DMS79 (cell line): ENCODE data around the gene ZFP42.
"Not testable (repeated sequence)": the region's sequence is repeated elsewhere in the genome, so short reads cannot be mapped to it uniquely, and the experiment has no call there.

Experiments used
- DNase-seq: peaks from one replicate; lab custom pipeline; 2025; lab: John Stamatoyannopoulos, UW

Gene ZFP42

DNA sequence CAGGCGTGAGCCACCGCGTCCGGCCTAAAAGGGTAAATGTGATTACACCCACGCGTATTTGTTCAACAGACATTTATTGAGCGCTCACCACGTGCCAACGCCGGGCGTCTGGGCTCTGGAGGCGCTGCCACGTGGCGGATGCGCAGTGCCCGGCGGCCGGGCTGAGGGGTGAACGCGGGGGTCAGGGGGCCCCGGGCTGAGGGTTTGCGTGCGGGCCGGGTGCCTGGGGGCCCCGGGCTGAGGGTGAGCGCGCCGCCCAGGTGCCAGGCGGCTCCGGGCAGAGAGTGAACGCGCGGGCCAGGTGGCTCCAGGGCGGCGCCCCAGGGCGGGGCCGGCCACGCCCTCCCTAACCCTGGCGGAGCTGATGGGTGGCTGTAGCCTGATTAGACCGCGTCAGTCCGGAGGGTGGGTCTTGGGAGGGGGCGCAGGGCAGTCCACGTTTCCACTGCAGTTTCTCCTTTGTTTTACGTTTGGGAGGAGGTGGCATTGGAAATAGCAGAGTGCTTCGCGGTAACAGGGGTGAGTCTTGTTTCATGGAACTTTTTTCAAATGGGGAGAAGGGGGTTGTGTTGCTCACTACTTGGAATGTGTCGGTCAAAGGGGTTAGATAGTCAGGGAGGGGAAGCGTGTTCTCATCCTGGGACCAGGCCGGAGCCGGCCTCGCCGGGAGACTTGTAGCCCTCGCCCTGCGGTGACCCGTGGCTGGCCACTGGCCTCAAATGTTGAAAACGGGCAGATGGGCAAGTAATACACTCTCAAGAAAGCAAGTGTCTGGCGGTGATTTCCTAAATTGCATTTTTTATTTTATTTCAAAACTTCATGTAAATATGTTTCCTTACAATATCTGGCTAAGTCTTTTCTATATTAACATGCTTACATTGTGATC, at the start of gene ZFP42:
Gene ZFP42 (plus strand): TSS at position 450 of the 886 bp plus-strand sequence. CDS start 7,037 bp downstream, outside the sequence.
- DNase-seq, result no peak

DNA sequence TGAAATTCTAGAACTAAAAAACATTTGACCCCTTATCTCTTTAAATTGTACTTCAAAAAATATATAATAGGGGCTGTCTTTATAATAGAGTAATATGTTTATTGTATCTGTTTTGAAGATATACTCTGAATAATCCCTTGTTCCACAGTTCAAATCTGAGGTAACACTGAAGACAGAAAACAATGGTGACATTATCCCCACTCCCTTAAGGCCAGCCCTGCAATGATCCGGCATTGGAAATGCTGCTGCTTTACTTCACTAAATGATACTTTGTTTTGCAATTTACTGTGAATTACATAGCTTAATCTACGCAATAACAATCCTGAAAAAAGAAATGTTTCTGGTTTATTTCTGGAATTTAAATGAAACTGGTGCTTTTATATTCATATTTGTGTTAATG, 34.4 kb upstream of the ZFP42 start:
- DNase-seq, result no peak

DNA sequence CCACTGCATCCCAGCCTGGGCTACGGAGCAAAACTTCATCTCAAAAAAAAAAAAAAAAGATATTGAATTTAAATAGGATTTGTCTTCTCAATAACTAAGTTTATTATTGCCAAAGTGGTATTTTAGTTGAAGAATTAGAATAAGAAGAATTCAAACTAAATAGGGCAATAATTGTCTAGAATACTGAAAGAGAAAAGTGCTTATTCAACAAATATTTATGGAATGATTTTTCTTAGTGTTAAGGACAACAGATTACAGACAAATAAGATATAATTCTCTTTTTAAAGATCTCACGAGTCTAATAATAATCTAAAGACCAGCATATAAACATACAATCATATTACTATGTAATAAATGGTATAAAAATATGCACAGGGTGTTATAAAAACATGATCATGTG, 33.6 kb upstream of the ZFP42 start:
- no peak for DNase-seq

DNA sequence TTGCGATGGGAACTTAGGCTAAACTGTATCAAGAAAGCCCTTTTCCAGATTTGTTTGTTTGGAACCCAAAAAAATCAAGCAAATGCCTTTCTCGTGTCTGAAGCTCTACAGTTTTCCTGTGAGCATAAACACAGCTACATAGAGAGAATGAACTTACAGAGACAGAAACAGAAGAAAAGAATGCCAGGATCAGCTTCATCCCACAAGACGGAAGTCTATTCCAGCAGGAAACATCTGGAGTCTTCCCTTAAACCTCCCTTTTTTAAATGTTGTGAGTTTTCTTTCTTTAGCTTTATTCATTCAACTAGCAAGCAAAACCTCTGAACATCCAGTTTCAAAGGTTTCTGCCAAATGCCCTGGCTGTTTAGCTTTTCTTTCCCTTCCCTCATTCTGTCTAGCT, 32.6 kb upstream of the ZFP42 start:
- DNase-seq, result no peak

DNA sequence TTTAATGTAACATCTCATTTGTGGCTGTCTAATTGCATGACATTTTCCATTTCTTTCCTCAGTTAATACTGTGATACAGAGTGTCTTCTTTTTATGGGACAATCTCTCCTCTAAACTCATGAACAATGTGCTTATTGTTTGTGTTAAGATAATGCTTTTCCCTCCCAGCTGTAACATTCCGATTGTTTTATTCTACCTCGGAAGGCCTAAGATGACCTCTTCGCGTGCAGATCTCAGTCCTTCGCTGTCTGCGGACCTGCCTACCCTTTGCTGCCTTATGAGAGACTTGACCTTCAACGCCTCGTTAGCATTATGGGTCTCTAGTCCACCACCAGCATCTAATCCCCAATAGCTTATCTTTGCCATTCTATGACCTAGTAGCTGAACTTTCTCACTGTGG, 29.8 kb upstream of the ZFP42 start:
- DNase-seq, result no peak

DNA sequence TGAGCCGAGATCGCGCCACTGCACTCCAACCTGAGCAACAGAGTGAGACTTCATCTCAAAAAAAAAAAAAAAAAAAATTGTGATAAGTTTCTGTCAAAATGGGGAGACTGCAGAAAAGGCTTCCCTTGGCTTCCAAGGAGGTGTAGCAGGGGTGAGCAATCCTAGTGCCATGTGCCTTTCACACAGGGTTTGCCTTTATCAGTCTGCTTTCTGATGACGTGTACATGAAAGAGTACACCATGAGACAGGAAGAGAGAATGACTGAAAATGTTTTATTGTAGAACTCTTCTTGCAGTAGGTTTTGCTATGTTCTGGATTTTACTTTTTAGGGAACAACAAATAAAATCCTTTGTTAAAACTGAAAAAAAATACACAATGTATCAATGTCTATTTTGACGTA, 23.4 kb upstream of the ZFP42 start:
- DNase-seq, result no peak

DNA sequence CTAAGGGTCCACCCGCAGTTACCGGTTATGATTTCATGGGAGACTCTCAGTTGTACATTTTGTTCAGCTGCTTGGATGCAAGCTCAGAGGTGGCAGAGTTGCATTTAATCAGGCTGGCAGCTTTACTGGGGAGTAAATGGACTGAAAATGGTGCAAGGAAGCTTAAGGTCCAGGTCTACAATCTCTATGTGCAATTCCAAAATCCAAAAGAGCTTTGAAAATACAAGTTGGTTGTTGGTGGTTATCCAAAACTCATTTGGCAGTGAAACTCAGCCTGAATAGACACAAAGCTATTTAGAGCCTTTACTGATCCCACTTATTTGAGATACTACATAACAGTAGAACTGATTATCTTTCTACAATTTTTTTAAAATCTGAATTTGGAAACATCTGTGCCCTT, 11.8 kb upstream of the ZFP42 start:
- DNase-seq, result no peak

DNA sequence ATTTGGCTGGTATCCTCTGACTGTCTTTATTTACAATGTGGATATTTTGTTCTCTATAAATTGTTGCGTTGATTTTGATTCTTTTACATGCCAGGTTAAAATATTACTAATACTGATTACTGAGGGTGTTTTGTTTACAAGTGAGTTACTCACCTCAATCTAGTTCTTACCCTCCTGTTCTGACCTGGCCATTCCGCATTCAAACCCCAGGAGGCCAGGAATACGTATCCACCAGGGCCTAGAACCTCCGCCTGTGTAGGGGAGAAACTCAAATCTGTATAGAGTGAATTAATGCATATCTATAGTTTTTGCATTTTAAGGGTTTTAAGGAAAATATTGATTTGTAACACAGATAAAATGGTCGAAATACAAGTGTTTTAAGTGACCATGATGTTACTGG, 2.6 kb upstream of the ZFP42 start:
- no peak for DNase-seq

DNA sequence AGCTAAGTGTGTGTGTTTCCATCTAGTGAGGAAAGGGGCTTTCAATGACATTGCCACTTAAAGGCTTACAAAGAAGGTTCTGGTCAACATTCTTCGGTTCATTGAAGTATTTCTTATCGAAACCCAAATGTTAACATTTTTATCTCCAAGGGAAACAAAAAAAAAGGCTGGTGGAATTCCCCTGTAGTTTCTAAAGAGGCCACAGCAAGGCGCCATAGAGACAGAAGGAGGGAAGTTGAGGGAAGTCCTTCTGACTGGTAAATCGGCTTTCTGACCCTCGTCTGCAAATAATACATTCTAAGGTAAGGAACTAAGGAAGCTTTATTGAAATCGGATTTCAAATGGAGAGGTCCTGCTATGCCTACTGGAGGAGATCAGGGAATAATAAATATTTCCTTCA, 1.7 kb upstream of the ZFP42 start:
- DNase-seq, result no peak

DNA sequence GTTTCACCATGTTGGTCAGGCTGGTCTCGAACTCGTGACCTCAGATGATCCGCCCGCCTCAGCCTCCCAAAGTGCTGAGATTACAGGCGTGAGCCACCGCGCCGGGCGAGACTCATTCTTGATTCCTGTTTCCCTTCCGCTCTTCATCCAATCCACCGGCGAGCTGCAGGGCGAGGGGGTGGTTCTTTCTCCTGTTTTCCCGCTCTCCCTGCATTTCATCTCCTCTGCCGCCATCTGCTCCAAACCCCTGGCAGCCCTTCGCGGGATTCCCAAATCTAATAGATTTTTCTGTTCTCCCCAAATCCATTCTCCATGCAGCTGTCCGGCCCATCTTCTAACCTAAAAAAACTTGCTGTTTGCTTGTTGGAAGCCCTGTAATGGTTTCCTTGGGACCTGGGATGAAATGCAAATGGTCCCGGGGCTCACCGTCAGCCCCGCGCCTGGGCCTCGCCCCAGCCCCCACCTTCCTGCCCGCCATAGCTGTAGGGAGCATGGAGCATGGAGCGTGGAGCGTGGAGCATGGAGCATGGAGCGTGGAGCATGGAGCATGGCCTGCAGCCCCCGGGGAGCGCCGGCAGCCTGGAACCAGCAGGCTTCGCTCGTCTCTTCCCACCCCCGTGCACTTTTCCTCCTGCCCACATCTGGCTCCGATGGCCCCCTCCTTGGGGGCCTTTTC, 1.1 kb downstream of the ZFP42 start:
- DNase-seq, result no peak

DNA sequence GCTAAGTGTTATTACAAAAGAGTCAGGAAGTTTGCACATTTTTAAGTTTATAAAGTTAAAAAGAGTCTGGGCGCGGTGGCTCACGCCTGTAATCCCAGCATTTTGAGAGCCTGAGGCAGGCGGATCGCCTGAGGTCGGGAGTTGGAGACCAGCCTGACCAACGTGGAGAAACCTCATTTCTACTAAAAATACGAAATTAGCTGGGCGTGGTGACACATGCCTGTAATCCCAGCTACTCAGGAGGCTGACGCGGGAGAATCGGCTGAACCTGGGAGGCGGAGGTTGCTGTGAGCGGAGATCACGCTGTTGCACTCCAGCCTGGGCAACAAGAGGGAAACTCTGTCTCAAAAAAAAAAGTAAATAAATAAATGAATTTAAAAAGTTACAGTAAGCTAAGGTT, 2.4 kb downstream of the ZFP42 start:
- DNase-seq, result not testable (repeated sequence)

DNA sequence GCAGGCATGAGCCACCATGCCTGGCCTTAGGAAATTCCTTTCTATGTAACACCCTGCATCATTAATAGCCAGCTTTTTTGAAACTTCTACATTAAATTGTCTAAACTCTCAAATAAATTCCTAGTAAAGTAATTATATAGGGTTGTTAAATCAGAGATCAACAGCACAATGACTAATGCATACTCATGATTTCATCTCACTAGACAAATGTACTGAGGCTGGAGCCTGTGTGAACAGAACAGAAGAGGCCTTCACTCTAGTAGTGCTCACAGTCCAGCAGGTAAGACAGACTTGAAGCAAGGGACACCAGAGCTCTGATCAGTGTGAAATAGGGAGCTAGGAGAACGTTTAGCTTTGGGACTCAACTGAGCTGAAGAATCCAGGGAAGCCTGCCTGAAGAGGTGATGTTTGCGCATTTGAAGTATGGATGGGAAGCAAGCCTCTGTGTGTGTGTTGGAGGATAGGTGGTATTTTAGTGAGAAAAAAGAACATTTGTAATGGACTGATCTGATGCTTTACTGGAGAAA, 3.9 kb downstream of the ZFP42 start:
- DNase-seq, result no peak

DNA sequence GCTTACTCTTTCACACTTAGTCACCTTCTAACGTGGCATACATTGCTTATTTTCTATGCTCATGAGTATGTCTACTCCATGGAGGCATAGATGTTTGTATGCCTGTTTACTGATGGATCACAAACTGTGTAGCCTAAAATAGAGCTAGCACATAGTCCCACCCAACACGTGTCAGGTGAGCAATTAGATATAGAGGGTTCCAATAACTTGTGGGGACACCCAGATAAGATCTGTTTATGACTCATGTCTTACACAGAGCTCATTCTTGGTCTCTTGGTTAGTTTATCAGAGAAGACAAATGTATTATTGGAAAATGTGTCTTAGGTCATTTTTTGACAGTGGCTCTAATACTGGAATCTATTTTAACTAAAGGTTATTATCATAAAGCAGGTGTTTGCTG, 6.8 kb downstream of the ZFP42 start:
- DNase-seq, result no peak

DNA sequence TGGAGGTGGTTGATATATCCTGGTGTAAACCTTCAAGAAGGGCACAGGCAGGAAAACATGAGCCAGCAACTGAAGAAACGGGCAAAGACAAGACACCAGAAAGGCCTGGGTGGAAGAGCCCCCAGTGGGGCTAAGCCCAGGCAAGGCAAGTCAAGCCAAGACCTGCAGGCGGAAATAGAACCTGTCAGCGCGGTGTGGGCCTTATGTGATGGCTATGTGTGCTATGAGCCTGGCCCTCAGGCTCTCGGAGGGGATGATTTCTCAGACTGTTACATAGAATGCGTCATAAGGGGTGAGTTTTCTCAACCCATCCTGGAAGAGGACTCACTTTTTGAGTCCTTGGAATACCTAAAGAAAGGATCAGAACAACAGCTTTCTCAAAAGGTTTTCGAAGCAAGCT, 7.2 kb downstream of the ZFP42 start:
- DNase-seq, result no peak

DNA sequence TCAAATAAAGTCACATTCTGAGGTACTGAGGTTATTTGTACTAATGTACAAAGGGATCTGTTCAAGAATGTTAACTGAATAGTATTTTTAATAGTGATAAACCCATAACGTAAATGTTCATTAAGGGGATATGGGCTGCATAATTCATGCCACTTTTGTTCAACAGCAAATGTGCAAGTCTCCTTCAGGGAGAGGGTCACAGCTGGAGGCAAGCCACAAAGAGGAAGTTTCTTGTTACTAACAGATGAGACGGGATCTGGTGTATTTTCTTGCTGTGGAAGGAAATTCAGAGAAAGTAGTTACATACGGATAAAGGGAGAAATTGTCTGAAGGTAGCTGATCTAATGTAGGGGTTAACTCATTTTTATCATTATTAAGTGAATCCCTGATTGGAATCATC, 10.0 kb downstream of the ZFP42 start:
- no peak for DNase-seq

DNA sequence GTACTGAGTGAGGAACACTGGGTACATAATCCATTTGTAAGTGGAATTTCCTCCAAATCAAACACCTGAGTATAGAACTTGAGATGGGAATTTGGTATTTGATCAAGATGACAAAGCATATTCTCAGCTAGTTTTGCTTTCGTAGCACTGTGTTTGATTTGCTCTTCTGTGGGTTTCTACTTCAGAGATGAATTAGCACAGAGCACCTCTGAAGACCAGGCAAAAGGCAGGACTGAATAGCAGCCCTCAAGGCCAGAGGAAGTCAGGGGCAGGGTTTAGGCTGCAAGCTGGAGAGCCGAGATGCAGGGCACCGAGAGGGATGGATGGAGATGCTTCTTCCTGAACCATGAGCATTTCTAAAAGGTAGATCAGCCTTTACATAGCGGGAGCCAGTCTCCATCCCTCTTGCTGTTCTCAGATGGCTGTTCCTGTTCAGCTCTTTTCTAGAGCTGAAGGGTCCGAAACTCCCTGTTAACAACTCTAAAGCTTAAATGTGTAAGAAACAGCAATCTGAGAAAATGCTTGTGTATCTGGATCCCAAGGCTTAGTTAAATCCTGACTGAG, 10.8 kb downstream of the ZFP42 start:
- DNase-seq, result no peak

DNA sequence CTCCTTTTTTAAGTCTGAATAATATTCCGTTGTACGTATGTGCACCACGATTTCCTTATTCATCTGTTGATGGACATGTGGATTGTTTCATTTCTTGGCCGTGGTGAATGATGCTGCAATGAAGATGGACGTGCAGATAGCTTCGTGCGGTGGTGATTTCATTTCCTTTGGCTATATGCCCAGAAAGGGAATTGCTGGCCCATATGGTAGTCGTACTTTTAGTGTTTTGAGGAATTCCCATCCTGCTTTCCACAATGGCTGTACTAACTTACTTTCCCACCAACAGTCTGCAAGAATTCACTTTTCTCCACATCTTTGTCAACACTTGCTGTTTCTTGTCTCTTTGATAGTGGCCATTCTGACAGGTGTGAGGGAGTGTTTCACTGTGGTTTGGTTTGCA, 12.8 kb downstream of the ZFP42 start:
- no peak for DNase-seq

DNA sequence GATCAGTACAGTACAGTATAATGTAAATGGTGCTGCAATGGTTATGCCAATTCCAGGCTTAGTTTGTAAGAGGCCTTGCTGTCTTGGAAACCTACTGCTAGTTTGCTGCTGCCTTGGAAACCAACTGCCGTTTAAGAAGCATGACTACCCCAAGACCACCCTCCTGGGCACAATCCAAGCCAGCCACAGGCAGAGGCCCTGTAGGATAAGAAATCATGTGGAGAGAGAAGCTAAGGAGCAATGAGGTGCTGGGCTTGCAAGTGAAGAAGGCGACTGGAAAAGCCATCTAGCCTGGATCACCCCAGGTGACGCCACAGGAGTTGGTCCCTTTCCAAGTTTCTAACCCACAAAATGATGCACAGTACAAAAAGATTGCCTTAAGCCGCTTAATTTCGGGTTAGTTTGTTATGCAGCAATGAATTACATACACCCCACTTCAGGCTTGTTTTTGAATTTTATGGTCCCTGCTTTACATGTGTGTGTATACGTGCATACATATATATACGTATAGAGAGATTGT, 16.9 kb downstream of the ZFP42 start:
- DNase-seq, result no peak

DNA sequence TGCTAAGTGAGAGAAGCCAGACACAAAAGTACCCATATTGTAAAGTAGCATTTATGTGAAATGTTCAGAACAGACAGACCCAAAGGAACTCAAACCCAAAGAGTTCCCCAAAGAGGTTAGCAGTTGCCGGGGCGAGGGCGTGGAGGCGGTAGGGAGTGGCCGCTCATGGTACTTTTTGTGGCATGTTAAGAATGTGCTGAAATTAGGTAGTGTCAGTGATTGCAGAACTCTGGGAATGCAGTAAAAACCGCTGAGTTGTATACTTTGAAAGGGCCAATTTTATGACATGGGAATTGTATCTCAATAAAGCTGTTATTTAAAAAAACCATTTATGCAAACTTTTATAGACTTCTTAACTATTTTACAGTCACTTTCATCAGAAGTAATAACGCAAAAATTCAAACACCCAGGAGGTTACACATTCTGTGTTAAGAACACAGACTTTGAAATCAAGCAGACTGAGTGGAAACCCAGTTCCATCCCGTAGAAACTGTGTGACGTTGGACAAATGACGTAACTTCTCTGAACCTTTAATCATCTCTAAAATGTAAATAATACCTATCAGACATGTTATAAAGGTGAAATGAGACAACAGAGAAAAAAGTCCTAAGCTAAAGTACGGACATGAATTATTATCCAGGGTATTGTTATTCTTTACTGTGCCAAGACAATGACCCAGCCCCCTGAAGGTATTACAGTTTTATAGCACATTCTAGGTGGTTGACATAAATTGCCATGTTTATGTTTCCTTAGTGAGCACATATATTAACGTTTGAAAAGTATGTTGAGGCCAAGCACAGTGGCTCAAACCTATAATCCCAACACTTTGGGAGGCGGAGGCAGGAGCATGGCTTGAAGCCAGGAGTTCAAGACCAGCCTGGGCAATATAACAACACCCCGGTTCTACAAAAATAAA, 19.7 kb downstream of the ZFP42 start:
- DNase-seq, result no peak

DNA sequence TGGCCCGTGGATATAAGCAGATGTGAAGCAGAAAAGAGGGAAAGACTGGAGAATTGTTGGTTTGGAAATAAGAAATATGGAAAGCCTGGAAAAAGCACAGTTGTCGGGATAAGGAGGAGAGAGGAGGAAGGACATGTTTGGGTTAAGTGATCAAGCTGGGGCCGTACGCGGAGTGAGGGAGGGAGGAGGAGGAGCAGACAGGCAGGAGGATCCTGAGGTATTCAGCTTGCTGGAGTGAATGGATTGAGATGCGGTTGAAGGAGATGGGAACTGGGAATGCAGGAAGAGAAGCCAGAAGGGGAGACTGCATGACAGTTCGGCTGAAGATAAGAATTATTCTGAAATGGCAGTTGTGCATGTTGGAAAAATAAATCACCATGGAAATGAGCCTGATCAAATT, 21.2 kb downstream of the ZFP42 start:
- DNase-seq, result no peak

DNA sequence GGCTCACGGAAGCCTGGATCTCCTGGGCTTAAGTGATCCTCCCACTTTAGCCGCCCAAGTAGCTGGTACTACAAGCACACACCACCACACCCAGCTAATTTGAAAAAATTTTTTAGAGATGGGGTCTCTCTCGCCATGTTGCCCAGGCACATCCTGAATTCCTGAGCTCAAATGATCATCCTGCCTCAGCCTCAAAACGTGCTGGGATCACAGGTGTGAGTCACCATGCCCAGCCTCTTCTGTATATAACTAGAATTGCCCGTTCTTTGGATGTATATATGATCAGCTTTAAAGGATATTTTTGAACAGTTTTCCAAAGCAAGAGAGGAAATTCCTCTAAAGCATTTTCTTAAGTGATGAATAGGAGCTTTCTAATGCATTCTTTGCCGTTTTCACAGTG, 22.7 kb downstream of the ZFP42 start:
- no peak for DNase-seq
